ENCODE data around the gene LRRC4B. TPM values are rescaled to one million over a fixed set of nuclear protein-coding genes. Genes with fewer than 3 reads are reported as not detected.

Gene LRRC4B
- total and polyA plus RNA-seq, 2 of the 8 experiments (the other 6 are each of a cell fraction or from before 2014, with no cell fraction given): 13.4 to 21.2 TPM

- Histone ChIP-seq H3K56ac (replicated peaks; ENCODE audit: insufficient read length, low read depth, low read length) (no peak within 1 kb of the TSS), H2BK12ac (ENCODE audit: low read depth, low read length) (no peak within 1 kb of the TSS), H3K27ac (ENCODE audit: low read depth, low read length) (peak within 1 kb of the TSS; percentile 32; the same call in 1 of the 2 replicates), H4K5ac (ENCODE audit: insufficient read length, low read depth, low read length) (no peak within 1 kb of the TSS), H2BK120ac (replicated peaks; ENCODE audit: low read depth, low read length) (no peak within 1 kb of the TSS), H3K23ac (ENCODE audit: insufficient read length) (no peak within 1 kb of the TSS), H2AK5ac (ENCODE audit: low read depth, low read length) (no peak within 1 kb of the TSS), H4K91ac (replicated peaks; ENCODE audit: insufficient read length, low read length) (no peak within 1 kb of the TSS), H3K79me2 (ENCODE audit: control insufficient read depth in 1 of 2, insufficient read depth in 2 of 2, low read length in 2 of 2) (no peaks in the 10 kb centered on the region), H3K14ac (ENCODE audit: insufficient read length) (no peak within 1 kb of the TSS), H3K9me3 (ENCODE audit: insufficient read depth in 2 of 2, low read depth in 1 of 2, low read length in 1 of 2) (no peaks in the 10 kb centered on the region), H3K4me3 (ENCODE audit: extremely low read depth in 1 of 4, insufficient read depth in 2 of 4, low read depth in 3 of 4, low read length in 4 of 4) (peak within 1 kb of the TSS; percentile 42 to 62 (median 56)), H3K9ac (replicated peaks in 1 of 4; ENCODE audit: extremely low read depth in 1 of 4, low read depth in 3 of 4, low read length in 3 of 4) (peak within 1 kb of the TSS in 3 of 4 experiments; percentile 35 to 48 (median 45); a peak in 4 of 7 replicates), H4K8ac (ENCODE audit: extremely low read depth, insufficient read depth, low read length) (peak within 1 kb of the TSS; percentile 75), H3K27me3 (replicated peaks in 1 of 4; ENCODE audit: control insufficient read depth in 3 of 4, extremely low read depth in 1 of 4, insufficient read depth in 3 of 4, low read length in 3 of 4) (peaks cover 0 to 26% (median 15%) of the 10 kb centered on the region in 4 experiments; a peak in 6 of 7 replicates), H3K36me3 (ENCODE audit: control insufficient read depth in 2 of 4, insufficient read depth in 4 of 4, low read length in 3 of 4) (no peaks in the 10 kb centered on the region), H4K20me1 (replicated peaks in 1 of 2; ENCODE audit: control insufficient read depth in 1 of 2, insufficient read depth in 2 of 2, low read length in 2 of 2) (peaks cover 1 to 3% of the 10 kb centered on the region in 2 experiments), H3K4ac (replicated peaks; ENCODE audit: insufficient read length, low read depth, low read length) (no peak within 1 kb of the TSS), H3K79me1 (ENCODE audit: low read depth, low read length) (no peaks in the 10 kb centered on the region), H2BK5ac (ENCODE audit: low read depth, low read length) (no peak within 1 kb of the TSS), H2BK20ac (ENCODE audit: low read length) (no peak within 1 kb of the TSS), H2AFZ (ENCODE audit: low read length) (no peak within 1 kb of the TSS), H3K4me2 (ENCODE audit: insufficient read depth in 1 of 2, low read depth in 2 of 2, low read length in 2 of 2) (peak within 1 kb of the TSS; percentile 57 to 66), H3K4me1 (replicated peaks in 1 of 4; ENCODE audit: control insufficient read depth in 3 of 4, insufficient read depth in 4 of 4, low read length in 3 of 4) (peaks cover 0 to 6% (median 4%) of the 10 kb centered on the region in 4 experiments; a peak in 4 of 7 replicates), H3K18ac (ENCODE audit: extremely low read depth, low read length) (peak within 1 kb of the TSS; percentile 36; the same call in 1 of the 2 replicates), H3K23me2 (ENCODE audit: low read depth, low read length) (no peaks in the 10 kb centered on the region; the same call in 1 of the 2 replicates), H2BK15ac (ENCODE audit: low read length) (no peak within 1 kb of the TSS)
- FAIRE-seq (peak; percentile 83), DNase-seq (ENCODE audit: low read depth in 1 of 2, low spot score in 2 of 2) (peak; percentile 91 to 94)
- WGBS, 2 experiments (ENCODE audit: extremely low coverage in 1 of 2, insufficient coverage in 1 of 2, insufficient read length in 1 of 2, insufficient replicate concordance in 2 of 2, low coverage in 1 of 2, low lambda C conversion rate in 2 of 2, missing lambda C conversion rate in 1 of 2): 4% methylated on average over 68 of the region's 69 CpGs; no CpG with 5 or more reads in 1 of the 2 experiments
- ChIA-PET CTCF (ENCODE audit: partially characterized antibody) (interaction anchor here (1.0 to 19.3 kb wide), 5 partner anchors 11 to 44 kb away, joined by 4 to 206 read pairs (median 13); no protein-coding TSS in a partner anchor), POLR2A (ENCODE audit: partially characterized antibody) (interaction anchor here (0.6 to 1.7 kb wide), 10 partner anchors 11 to 294 kb away, joined by 3 to 9 read pairs (median 4); no protein-coding TSS in a partner anchor)
- no peak; a peak in 1 of 4 replicates for TF ChIP-seq CTCF (IDR thresholded peaks at IDR 0.05; ENCODE audit: control extremely low read depth in 1 of 3, insufficient read depth in 1 of 3, low read depth in 1 of 3, low read length in 3 of 3)
- peak; percentile 60; the same call in 1 of the 2 replicates for TF ChIP-seq EGR1 (IDR thresholded peaks at IDR 0.05; ENCODE audit: borderline replicate concordance, low read depth, low read length)
- no peak for TF ChIP-seq SP4 (IDR thresholded peaks at IDR 0.05; ENCODE audit: low read length)
- peak; percentile 99 for TF ChIP-seq CHD2 (IDR thresholded peaks at IDR 0.05; ENCODE audit: low read length)
- TF ChIP-seq ATF3 (IDR thresholded peaks at IDR 0.05; ENCODE audit: insufficient read depth, low read depth, low read length): no peak
- no peak for TF ChIP-seq SUZ12 (IDR thresholded peaks at IDR 0.05; ENCODE audit: low read length)
- no peak for TF ChIP-seq CBX5 (IDR thresholded peaks at IDR 0.05; ENCODE audit: low read depth, low read length)
- TF ChIP-seq RFX5 (IDR thresholded peaks at IDR 0.05; ENCODE audit: borderline replicate concordance, low read depth, low read length): 0 out of 2 replicates have a peak, but pooled peaks have one; percentile 28
Observed at GRCh38 chr19:50511069-50511822, 57.0 kb downstream of the LRRC4B start, which contains the start of gene JOSD2. Gene JOSD2 (minus strand): TSS chr19:50511191. CDS start chr19:50510431, 760 bp downstream.
